LNCAP (cell line): Measurements from ENCODE around the gene MYL5.

Experiments
- TF ChIP-seq, protein P1 (sequence below): fragments of 450-650 bp; IDR thresholded peaks from 2 replicates; pipeline ENCODE4 v1.5.1; 2017; ENCODE audit warnings: mild to moderate bottlenecking

Gene MYL5

DNA sequence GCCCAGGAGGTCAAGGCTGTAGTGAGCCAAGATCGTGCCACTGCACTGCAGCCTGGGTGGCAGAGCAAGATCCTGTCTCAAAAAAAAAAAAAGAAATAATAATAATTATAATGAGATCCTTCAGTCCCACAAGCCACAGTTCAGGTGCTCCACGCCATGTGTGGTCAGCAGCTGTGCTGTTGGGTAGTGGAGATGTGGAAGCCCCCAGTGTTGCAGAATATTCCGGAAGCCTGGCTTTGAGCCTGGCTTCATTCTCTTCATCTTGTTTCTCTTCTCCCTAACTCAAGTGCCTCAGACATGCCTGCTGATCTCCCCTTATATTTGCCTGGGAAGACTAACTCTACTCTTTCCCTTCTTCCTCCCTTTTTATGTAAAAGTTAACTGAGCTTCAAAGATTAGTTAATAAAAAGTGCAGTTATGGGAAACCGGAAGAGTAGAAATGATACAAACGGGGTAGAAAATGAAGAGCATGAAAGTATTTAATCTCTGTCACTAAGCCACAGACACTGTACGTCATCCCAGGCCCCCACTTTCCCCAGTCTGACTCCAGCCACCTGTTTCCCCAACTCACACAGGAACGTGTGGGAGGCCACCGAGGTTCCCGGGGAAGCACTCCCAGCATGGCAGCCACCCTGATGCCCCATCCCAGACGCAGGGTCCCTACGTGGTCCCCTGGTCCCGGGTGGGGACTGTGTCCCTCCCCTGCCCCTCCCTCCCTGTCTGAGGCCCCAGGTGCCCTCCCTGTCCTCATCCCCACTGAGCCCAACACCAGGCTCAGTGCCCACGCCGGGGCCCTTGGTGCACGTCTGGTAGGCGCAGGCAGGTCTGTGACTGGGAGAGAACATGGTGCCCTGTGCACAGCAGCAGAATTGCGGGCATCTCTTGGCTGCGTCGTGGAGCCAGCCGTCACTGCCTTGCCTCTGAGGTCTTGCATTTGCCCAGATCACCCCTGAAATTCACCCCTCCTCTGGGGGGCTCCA lies 55.3 kb downstream of the MYL5 start:
- TF ChIP-seq, protein P1, sequence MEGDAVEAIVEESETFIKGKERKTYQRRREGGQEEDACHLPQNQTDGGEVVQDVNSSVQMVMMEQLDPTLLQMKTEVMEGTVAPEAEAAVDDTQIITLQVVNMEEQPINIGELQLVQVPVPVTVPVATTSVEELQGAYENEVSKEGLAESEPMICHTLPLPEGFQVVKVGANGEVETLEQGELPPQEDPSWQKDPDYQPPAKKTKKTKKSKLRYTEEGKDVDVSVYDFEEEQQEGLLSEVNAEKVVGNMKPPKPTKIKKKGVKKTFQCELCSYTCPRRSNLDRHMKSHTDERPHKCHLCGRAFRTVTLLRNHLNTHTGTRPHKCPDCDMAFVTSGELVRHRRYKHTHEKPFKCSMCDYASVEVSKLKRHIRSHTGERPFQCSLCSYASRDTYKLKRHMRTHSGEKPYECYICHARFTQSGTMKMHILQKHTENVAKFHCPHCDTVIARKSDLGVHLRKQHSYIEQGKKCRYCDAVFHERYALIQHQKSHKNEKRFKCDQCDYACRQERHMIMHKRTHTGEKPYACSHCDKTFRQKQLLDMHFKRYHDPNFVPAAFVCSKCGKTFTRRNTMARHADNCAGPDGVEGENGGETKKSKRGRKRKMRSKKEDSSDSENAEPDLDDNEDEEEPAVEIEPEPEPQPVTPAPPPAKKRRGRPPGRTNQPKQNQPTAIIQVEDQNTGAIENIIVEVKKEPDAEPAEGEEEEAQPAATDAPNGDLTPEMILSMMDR: no peak

DNA sequence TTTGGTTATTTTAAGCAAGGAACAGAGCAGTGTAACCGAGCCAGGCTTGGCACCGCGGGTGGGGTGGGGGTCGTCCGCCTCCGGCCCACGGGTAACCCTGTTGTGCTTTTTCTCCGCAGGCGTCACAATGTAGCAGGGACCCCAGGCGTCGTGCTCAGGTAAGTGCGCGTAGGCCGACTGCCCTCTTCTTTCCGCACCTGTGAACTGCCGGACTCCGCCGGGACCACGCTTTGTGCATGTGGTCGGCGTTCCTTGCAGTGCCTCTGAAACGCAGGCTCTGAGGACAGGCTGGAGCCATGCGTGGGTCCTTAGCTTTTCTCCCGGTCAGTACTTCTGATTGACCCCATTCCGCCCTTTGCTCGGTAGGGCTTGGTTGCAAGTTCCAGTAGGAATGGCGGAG lies 56.2 kb downstream of the MYL5 start:
- TF ChIP-seq, protein P1: no peak
